Measurements from ENCODE around the gene BMPR1A. TPM values are rescaled to one million over a fixed set of nuclear protein-coding genes. Genes with fewer than 3 reads are reported as not detected.
"Not testable (repeated sequence)": the region's sequence is repeated elsewhere in the genome, so short reads cannot be mapped to it uniquely, and the experiment has no call there.

Gene BMPR1A
- total and polyA plus RNA-seq, 2 donors = 36.6 to 128 TPM

- DNase-seq (ENCODE audit: extremely low spot score) = no peak
- Histone ChIP-seq H3K27ac (ENCODE audit: low read depth) (no peak overlapping the region), H3K4me3 (ENCODE audit: low read depth, low read length) (no peak overlapping the region), H3K4me1 (ENCODE audit: insufficient read depth) (no peaks in the 10 kb centered on the region), H3K36me3 (ENCODE audit: insufficient read depth) (no peaks in the 10 kb centered on the region)
- 79% methylated on average over 3 of the region's 3 CpGs for WGBS
Observed at GRCh38 chr10:86862373-86862772, 106.0 kb downstream of the BMPR1A start.

DNA sequence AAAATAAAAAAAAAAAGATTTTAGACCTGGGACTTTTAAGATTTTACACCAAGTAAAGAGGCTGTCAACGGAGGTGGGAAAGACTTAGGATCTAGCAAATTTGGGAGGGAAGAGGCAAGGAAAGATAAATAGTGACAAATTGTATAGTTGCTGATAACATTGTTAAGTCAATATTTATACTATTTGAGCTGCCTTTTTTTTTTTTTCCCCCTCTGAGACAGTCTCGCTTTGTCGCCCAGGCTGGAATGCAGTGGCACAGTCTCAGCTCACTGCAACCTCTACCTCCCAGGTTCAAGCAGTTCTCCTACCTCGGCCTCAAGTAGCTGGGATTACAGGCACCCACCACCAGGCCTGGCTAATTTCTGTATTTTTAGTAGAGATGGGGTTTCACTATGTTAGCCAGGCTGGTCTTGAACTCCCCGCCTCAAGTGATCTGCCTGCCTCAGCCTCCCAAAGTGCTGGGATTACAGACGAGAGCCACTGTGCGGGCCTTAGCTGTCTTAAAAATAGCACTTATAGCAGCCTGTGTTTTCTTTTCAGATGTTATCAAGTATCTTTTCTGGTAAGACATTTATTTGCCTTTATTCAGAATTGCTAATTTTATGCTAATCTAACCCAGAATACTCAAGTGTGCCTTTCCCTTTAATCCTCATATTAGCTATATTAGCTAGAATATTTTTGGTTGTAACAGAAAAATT is 106.5 kb downstream of the BMPR1A start:
- H3K4me1 ChIP-seq (ENCODE audit: insufficient read depth) = no peaks in the 10 kb centered on the region
- no peak overlapping the region for H3K4me3 ChIP-seq (ENCODE audit: low read depth, low read length)
- 65% methylated on average over 7 of the region's 7 CpGs for WGBS
- H3K27ac ChIP-seq (ENCODE audit: low read depth) = no peak overlapping the region
- no peaks in the 10 kb centered on the region for H3K36me3 ChIP-seq (ENCODE audit: insufficient read depth)
- DNase-seq (ENCODE audit: extremely low spot score) = no peak

DNA sequence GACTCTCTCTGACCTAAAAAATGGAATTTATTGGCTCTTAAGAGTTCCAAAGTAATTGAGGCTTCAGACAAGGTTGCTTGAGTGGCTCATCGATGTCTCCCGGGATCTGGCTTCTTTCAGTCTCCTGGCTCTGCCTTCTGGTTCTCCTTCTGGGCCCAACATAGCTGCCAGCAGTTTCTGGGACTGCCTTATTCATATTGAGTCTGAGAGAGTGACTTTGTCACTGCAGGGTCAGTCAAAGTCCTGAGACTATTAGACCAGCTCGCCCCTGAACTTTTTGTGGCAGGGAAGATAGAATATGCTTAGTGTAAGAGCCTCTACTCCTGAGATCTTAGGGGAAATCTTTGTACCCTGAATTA is 107.0 kb downstream of the BMPR1A start:
- Histone ChIP-seq H3K36me3 (ENCODE audit: insufficient read depth) (no peaks in the 10 kb centered on the region), H3K4me1 (ENCODE audit: insufficient read depth) (no peaks in the 10 kb centered on the region), H3K27ac (ENCODE audit: low read depth) (no peak overlapping the region), H3K4me3 (ENCODE audit: low read depth, low read length) (no peak overlapping the region)
- 60% methylated on average over 3 of the region's 3 CpGs for WGBS
- DNase-seq (ENCODE audit: extremely low spot score) = no peak

- 87% methylated on average over 11 of the region's 11 CpGs for WGBS
- H3K4me1 ChIP-seq (ENCODE audit: insufficient read depth) = not testable (repeated sequence)
Observed at GRCh38 chr10:86865011-86865811, 108.8 kb downstream of the BMPR1A start.

DNA sequence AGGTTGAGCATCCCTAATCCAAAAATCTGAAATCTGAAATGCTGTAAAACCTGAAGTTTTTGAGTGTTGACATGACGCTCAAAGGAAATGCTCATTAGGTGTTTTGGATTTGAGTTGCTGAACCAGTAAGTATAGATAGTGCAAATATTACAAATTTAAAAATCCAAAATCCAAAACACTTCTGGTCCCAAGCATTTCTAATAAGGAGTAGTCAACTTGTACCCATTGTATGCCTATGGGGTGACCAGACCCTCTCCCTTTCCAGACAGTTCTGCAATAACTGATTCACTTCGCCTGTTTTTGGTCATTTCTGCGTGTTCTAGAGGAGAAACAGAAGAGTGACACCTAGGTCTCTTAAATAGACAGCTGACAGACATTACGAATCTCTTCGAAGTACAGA is 110.7 kb downstream of the BMPR1A start:
- no peak for DNase-seq (ENCODE audit: extremely low spot score)
- Histone ChIP-seq H3K27ac (ENCODE audit: low read depth) (no peak overlapping the region), H3K4me3 (ENCODE audit: low read depth, low read length) (no peak overlapping the region), H3K4me1 (ENCODE audit: insufficient read depth) (no peaks in the 10 kb centered on the region), H3K36me3 (ENCODE audit: insufficient read depth) (no peaks in the 10 kb centered on the region)
- 96% methylated on average over 5 of the region's 5 CpGs for WGBS

More at GRCh38 chr10:86865011-86865811, 108.8 kb downstream of the BMPR1A start:
- not testable (repeated sequence) for DNase-seq (ENCODE audit: extremely low spot score); H3K36me3 ChIP-seq (ENCODE audit: insufficient read depth); H3K27ac ChIP-seq (ENCODE audit: low read depth); H3K4me3 ChIP-seq (ENCODE audit: low read depth, low read length)

DNA sequence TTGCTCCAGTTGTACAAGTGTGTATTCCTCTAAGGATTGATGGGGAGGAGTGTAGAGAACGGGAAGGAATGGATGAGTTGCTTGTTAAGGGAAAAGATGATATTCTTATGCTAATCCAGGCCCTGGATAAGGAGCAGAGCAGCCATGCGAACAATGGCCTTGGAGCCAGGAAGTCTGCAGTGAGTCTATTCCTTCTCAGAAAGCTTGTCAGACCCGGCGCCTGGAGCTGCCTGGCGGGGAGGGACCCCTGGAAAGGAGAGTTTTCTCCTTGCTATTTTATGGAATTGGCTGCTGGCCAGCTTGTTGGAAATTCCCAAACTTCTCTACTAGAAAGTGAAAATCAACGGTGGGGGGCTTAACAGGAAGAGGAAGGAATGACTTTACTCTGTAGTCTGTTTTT is 111.9 kb downstream of the BMPR1A start:
- no peaks in the 10 kb centered on the region for H3K36me3 ChIP-seq (ENCODE audit: insufficient read depth)
- H3K4me3 ChIP-seq (ENCODE audit: low read depth, low read length) = no peak overlapping the region
- DNase-seq (ENCODE audit: extremely low spot score) = peak; percentile 70
- no peaks in the 10 kb centered on the region for H3K4me1 ChIP-seq (ENCODE audit: insufficient read depth)
- WGBS = 21% methylated on average over 6 of the region's 6 CpGs
- no peak overlapping the region for H3K27ac ChIP-seq (ENCODE audit: low read depth)

GRCh38 chr10:86870679-86871078 is 114.3 kb downstream of the BMPR1A start:
- Histone ChIP-seq H3K27ac (ENCODE audit: low read depth) (no peak overlapping the region), H3K36me3 (ENCODE audit: insufficient read depth) (no peaks in the 10 kb centered on the region), H3K4me1 (ENCODE audit: insufficient read depth) (no peaks in the 10 kb centered on the region), H3K4me3 (ENCODE audit: low read depth, low read length) (no peak overlapping the region)
- no peak for DNase-seq (ENCODE audit: extremely low spot score)
- 88% methylated on average over 3 of the region's 3 CpGs for WGBS

- no peak for DNase-seq (ENCODE audit: extremely low spot score)
- Histone ChIP-seq H3K36me3 (ENCODE audit: insufficient read depth) (no peaks in the 10 kb centered on the region), H3K4me1 (ENCODE audit: insufficient read depth) (no peaks in the 10 kb centered on the region), H3K4me3 (ENCODE audit: low read depth, low read length) (no peak overlapping the region), H3K27ac (ENCODE audit: low read depth) (no peak overlapping the region)
- 82% methylated on average over 5 of the region's 5 CpGs for WGBS
Observed at GRCh38 chr10:86871563-86872183, 115.3 kb downstream of the BMPR1A start.

DNA sequence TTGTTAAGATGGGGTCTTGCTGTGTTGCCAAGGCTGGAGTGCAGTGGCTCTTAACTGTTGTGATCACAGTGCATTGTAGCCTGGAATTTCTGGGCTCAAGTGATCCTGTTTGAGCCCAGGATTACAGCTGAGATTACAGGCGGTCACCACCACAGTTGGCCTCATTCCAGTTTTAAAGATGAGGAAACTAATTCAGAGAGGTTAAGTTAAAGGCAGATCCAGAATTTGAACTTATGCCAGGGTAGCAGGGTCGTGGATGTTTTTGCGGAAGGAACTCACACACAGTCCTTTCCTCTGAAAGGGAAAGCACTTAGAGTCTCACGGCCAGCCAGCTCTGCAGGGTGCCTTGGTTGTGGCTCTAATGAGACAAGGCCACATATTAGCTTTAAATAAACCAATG is 116.3 kb downstream of the BMPR1A start:
- no peak overlapping the region for H3K27ac ChIP-seq (ENCODE audit: low read depth)
- H3K4me1 ChIP-seq (ENCODE audit: insufficient read depth) = no peaks in the 10 kb centered on the region
- WGBS = 38% methylated on average over 4 of the region's 4 CpGs
- H3K4me3 ChIP-seq (ENCODE audit: low read depth, low read length) = no peak overlapping the region
- no peaks in the 10 kb centered on the region for H3K36me3 ChIP-seq (ENCODE audit: insufficient read depth)
- DNase-seq (ENCODE audit: extremely low spot score) = no peak

DNA sequence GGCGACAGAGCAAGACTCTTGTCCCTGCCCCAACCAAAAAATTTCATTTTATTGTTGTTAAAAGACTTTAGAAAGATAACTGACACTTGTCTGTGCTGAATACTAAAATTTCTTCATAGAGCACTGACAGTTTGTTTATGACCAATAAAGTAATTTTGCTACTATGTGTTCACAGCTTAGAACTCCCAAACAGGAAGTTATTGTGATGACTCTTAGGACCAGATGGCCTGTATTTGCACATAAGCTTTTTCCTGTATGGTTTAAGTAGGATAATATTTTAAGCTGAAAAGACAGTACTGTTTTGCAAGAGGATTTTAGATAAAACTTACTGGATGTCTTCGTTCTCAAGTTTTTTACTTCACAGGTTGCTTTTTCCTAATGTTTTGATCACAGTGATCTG is 120.3 kb downstream of the BMPR1A start:
- DNase-seq (ENCODE audit: extremely low spot score) = no peak
- no peaks in the 10 kb centered on the region for H3K4me1 ChIP-seq (ENCODE audit: insufficient read depth)
- H3K27ac ChIP-seq (ENCODE audit: low read depth) = no peak overlapping the region
- no peaks in the 10 kb centered on the region for H3K36me3 ChIP-seq (ENCODE audit: insufficient read depth)
- 75% methylated on average over 2 of the region's 2 CpGs for WGBS
- H3K4me3 ChIP-seq (ENCODE audit: low read depth, low read length) = no peak overlapping the region

DNA sequence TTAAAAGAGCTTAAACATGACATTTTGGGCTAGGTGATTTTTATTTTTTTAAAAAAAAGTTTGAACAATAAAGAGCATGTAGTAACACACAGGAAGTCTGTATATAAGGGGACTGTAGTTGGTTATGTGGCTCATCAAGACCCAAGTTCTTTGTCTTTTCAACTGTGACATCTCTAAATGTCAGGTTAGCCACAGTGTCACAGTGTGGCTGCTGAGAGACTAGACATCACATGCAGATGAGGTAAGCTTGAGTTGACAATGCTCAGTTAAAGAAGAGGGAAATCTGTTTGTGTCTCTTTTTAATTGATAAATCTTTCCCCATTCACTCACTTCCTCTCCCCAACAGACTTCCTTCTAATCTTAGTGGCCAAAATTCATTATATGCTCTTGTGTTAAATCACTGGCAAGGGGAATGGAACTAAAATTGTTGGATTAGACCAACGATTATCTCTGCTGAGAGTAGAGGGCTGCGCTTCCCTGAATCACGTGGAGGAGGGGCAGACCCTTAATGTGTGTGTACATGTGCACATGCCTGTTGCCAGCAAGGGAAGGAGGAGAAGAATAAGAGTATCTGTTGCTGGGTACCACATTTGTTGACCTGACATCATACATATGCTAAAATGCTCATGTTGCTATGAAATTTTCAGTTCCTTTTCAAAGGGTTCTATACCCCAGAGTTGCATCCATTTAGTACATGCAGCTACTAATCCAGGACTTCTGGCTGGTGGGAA is 122.7 kb downstream of the BMPR1A start:
- H3K4me1 ChIP-seq (ENCODE audit: insufficient read depth) = no peaks in the 10 kb centered on the region
- no peaks in the 10 kb centered on the region for H3K36me3 ChIP-seq (ENCODE audit: insufficient read depth)
- no peak overlapping the region for H3K4me3 ChIP-seq (ENCODE audit: low read depth, low read length)
- no peak for DNase-seq (ENCODE audit: extremely low spot score)
- WGBS = 76% methylated on average over 3 of the region's 3 CpGs
- H3K27ac ChIP-seq (ENCODE audit: low read depth) = no peak overlapping the region

GRCh38 chr10:86880971-86881370 is 124.6 kb downstream of the BMPR1A start:
- DNase-seq (ENCODE audit: extremely low spot score) = no peak
- Histone ChIP-seq H3K27ac (ENCODE audit: low read depth) (no peak overlapping the region), H3K4me1 (ENCODE audit: insufficient read depth) (no peaks in the 10 kb centered on the region), H3K36me3 (ENCODE audit: insufficient read depth) (no peaks in the 10 kb centered on the region), H3K4me3 (ENCODE audit: low read depth, low read length) (no peak overlapping the region)
- WGBS = 96% methylated on average over 4 of the region's 4 CpGs

DNA sequence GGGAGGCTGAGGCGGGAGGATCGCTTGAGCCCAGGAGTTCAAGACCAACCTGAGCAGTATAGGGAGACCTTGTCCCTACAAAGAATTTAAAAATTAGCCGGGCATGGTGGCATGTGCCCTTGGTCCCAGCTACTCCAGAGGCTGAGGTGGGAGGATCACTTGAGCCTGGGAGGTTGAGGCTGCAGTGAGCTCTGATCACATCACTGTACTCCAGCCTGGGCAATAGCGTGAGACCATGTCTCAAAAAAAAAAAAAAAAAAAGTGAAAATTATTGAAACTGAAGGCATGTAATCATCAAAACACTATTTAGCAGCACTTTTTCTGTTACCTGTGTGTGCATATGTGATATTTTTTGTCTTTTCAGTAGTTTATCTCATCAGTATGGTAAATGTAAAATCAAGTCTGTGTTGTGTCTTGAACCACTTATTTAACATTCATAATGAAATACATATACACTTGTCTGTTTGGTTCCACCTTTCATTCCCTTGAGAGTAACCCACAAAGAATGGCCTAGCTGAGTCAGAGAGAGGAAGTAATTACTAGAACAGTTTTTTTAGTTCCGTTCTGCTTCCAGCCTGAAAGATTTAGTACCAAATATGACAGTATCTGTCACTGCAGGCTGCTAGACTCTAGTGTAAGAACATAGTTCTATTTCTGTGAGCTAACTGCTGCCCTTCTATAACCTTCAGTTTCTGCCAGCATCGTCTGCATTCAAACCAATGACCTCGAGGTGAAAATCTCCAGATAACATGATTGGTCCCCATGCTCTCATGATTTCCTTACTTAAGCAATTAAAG is 132.4 kb downstream of the BMPR1A start:
- 66% methylated on average over 7 of the region's 7 CpGs for WGBS
- DNase-seq (ENCODE audit: extremely low spot score) = no peak

More for the DNA sequence above, 132.4 kb downstream of the BMPR1A start:
- Histone ChIP-seq H3K4me3 (ENCODE audit: low read depth, low read length) (no peak overlapping the region), H3K4me1 (ENCODE audit: insufficient read depth) (no peaks in the 10 kb centered on the region), H3K27ac (ENCODE audit: low read depth) (no peak overlapping the region), H3K36me3 (ENCODE audit: insufficient read depth) (peaks cover 10% of the 10 kb centered on the region)
